Stomach (tissue), 4 donors: ENCODE measurements around the gene ZSCAN25.

Experiments used
- POLR2A ChIP-seq, 4 donors: fragments of 450-650 bp; IDR thresholded peaks; one replicate each; pipeline ENCODE4 v1.6.1; 2016; ENCODE audit warnings: antibody characterized with exemption in 4 of 4, control low read depth in 2 of 4, mild to moderate bottlenecking in 1 of 4, moderate library complexity in 1 of 4
- POLR2AphosphoS5 ChIP-seq, 3 donors: sonication (generic); formaldehyde crosslinking; IDR thresholded peaks; one replicate each; pipeline ENCODE4 v1.6.1; 2016; ENCODE audit warnings: antibody characterized with exemption in 3 of 3

DNA sequence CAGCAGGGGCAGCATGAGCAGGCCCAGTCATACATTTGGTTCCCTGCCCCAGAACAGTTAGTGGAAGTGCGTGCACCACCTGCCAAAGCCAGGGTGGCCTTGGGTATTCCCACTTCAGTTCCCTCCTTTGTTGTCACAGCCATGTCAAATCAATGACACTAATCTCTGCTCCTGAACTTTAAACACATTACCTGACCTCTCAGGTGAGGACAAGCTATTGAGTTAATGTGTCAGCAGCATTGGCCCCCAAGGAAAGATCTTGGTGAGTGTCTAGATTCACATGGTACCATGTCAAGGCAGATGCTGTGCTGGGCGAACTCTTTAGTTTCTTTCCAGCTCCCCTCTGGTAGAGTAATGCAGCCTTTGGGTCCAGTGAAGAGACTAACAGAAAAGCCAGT lies 60.9 kb downstream of the ZSCAN25 start:
- TF ChIP-seq POLR2A (IDR thresholded peaks at IDR 0.05) (no peak), POLR2AphosphoS5 (IDR thresholded peaks at IDR 0.05) (no peak)
